NOMO-1 treated with dmso at 0.1 percent for 144 hours (cell line): ENCODE measurements around the gene DHX58.

Experiments used
- DNase-seq: peaks from one replicate; lab custom pipeline; 2025; ENCODE audit not compliant: unreplicated experiment; lab: John Stamatoyannopoulos, UW

The DHX58 gene

GRCh38 chr17:42087736-42088705, 24.5 kb downstream of the DHX58 start:
- no peak for DNase-seq

- no peak for DNase-seq
Observed at GRCh38 chr17:42087042-42087701, 25.3 kb downstream of the DHX58 start.

DNA sequence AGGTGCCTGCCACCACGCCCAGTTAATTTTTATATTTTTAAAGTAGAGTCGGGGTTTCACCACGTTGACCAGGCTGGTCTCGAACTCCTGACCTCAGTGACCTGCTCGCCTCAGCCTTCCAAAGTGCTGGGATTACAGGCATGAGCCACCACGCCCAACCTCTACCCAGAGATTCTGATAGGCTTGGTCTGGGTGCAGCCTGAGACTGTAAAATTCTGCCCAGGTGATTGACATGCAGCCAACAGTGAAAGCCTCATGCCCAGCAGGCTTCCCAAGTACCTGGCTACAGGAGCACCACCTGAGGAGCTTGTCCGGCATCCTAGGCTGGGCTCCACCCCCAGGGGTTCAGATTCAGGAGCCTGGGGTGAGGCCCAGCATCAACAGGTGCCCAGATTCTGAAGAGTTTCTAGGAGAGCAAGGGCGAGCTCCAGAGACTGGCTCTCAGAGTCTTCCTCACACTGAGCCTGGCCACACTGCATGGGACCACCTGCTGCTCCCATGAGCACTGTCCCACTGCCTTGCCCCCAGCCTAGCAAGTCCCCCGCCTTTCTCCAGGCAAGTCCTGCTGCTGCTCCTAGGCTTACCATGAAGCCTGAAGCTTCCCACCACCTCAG, 30.9 kb downstream of the DHX58 start:
- DNase-seq: no peak

- DNase-seq: no peak
Observed at GRCh38 chr17:42079541-42079940, 33.0 kb downstream of the DHX58 start.

DNA sequence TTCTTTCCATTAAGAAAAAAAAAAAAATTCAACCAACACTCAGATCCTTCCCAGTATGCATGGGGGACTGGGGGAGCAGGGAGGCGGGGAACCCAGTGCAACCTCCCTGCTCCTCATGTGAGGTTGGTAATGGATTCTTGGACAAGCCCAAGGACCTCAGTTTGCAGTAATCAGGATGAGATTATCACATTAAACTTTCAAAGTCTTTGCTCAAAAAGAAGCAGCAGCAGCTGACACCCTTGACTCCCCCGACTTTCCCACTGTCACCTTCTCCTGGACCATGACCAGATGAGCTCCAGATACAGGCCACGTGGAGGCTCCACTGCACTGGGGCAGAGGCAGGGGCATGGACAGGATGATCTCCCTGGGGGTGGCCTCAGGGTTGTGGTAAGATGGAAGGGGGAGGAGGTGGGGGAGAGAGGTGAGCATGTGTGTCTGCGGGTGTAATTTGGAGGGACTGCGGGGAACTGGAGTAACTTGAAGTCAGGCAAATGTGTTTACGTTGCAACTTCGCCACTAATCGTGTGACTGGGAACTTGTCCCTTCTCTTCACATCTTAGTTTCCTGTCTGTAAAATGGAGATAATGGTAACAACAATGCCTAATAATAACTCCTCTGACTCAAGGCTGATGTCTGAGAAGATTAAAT, 34.0 kb downstream of the DHX58 start:
- no peak for DNase-seq

DNA sequence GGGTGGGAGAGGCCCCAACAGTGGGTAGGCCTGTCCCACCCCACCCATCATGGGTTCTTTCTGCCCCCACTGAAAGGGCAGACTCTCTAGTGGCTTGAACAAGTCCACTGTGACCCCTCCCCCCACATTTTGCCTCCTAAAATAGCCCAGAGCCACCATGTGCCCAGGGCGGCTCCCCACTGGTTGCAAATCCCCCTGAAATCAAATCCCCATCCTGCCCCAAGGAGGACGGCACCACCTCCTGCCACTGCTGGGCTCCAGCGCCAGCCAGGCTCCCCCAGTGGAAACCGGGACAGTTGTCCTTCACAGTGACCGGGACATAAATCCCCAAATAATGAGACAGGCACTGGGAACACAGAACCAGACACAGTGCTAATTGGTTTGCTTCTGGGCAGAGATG, 34.8 kb downstream of the DHX58 start:
- DNase-seq: no peak

GRCh38 chr17:42076797-42077559, 35.5 kb downstream of the DHX58 start:
- no peak for DNase-seq

GRCh38 chr17:42075789-42076188, 36.7 kb downstream of the DHX58 start:
- no peak for DNase-seq

DNA sequence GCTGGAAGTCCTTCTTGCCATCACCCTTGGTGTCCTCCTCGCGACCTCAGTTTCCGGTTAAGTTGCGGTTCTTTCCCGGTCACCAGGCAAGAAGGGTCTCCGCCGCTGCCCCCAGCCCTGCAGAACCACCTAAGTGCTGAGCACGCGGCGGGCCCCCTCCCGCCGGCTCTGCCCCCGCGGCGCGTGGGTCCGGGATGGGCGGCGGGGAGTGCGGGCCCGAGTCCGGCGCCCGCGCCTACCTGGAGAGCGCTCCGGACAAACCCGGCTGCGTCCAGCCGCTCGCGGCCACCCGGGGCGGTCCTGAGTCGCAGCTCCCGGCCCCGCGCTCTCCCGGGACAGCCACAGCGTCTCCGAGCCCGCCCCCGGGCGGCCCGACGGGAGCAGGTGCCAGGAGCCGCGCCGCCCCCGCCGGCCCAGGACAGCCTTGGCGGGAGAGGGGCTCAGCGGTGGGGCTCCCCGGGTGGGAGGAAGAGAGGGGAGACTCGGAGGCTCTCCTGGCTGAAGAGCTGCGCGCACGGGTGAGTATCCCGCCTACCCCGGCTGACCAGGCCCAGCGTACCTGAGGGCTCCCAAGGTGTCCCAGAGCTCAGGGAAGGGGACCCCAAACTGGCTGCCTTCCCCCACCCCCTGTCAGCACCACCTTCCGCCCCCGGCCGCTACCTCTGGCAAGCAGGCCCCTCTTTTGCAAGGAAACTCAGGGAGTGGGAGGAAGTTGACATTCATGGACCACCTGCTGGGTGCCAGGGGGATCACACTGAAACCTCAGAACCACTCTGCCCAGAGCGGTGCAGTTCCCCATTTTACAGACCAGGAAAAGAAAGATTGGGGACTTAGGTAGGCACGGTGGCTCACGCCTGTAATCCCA, 40.0 kb downstream of the DHX58 start:
- no peak for DNase-seq

GRCh38 chr17:42071810-42072209, 40.7 kb downstream of the DHX58 start:
- no peak for DNase-seq

- no peak for DNase-seq
Observed at GRCh38 chr17:42068979-42069378, 43.5 kb downstream of the DHX58 start.

DNA sequence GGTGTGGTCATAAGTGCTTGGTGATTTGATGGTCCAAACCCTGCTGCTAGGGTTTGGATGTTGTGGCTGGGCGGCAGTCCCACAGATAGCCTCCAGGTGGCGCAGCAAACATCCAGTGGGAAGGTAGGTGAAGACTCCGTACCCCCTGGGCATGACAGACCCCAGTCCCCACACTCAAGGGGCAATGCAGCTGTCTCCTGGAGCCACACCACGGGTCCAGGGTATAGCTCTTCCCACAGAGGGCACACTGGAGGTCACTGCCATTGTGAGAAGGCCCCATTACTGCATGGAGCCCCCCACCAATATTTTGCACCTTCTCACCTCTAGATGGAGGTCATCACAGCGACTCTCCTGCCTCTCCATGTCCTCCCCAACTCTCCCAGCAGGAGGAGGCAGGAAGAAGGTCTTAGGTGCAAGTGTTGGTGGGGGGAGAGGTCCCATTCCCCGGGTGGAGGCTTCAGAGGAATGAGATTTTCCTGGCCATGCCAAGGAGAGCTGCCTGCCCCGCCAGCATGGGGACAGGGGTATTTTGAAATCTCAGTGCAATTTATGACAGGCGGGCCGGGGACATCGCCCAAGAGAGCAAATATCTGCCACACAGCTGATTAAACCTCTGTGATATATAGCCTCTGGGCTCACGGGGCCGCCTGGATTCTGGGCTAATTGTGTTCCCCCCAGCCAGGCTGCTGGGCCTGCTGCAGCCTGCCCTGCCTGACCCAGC, 45.0 kb downstream of the DHX58 start:
- no peak for DNase-seq

DNA sequence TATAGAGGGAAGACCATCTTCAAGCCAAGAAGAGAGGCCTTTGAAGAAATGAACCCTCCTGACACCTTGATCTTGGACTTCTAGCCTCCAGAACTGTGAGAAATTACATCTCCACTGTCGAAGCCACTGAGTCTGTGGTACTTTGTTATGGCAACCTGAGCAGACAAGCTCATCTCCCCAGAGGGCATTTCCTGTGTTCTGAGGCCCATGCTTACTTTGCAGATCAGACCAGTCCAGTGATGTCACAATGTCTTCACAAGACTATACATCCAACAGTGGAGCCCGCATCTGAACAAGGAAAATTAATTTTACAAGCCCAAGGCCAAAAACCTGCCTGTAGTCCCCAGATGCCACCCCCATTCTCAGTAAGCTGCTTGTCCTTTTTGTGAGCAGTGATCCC, 47.3 kb downstream of the DHX58 start:
- no peak for DNase-seq

GRCh38 chr17:42062681-42063080, 49.8 kb downstream of the DHX58 start:
- DNase-seq: no peak

GRCh38 chr17:42061646-42062487, 50.6 kb downstream of the DHX58 start:
- DNase-seq: no peak

GRCh38 chr17:42060231-42060630, 52.3 kb downstream of the DHX58 start:
- DNase-seq: no peak

DNA sequence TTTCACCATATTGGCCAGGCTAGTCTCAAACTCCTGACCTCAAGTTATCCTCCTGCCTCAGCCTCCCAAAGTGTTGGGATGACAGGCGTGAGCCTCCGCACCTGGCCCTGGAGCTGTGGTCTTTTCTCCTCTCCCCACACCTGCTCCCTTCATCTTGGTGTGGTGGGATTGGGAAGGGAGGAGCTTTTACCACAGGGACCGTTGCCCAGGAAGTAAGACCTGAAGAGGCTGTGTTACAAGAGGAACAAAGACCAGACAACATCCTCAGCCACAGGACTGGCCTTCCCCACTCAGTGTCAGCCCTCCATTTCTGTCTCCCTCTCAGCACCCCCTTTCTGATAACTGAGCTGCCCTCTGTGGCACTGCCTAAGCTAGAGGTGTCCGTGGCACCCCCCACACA, 52.7 kb downstream of the DHX58 start:
- no peak for DNase-seq

- no peak for DNase-seq
Observed at GRCh38 chr17:42058063-42058462, 54.5 kb downstream of the DHX58 start.
